ENCODE data around the gene TOMM34. TPM values are rescaled to one million over a fixed set of nuclear protein-coding genes. Genes with fewer than 3 reads are reported as not detected.
A peak's percentile ranks its signal among the peaks of the same experiment; 100 is the strongest.

TOMM34 gene
- total and polyA plus RNA-seq, 9 of the 15 experiments (the other 6 are each of a cell fraction or from before 2014, with no cell fraction given) = 18.1 to 69.4 (median 41.7) TPM

GRCh38 chr20:44959638-44960102, 527 bp downstream of the TOMM34 start (continued):
- TF ChIP-seq FOXK2 (conservative IDR thresholded peaks at IDR 0.05 in 1 of 2, IDR thresholded peaks at IDR 0.05 in 1 of 2; ENCODE audit: low read depth in 2 of 2) (peak in 1 of 2 experiments; percentile 60; a peak in 2 of 4 replicates), FOXM1 (IDR thresholded peaks at IDR 0.05; ENCODE audit: low read depth) (no peak), FOXM1 (CRISPR knock-in tag; IDR thresholded peaks at IDR 0.05; ENCODE audit: low read depth) (no peak), RB1 (IDR thresholded peaks at IDR 0.05; ENCODE audit: low read depth) (0 out of 2 replicates have a peak, but pooled peaks have one; percentile 19), XRCC4 (IDR thresholded peaks at IDR 0.05; ENCODE audit: extremely low read depth, insufficient read depth, insufficient read length) (no peak), COPS2 (conservative IDR thresholded peaks at IDR 0.05) (no peak), CBFA2T3 (IDR thresholded peaks at IDR 0.05) (peak; percentile 44), RBM39 (optimal IDR thresholded peaks at IDR 0.05; ENCODE audit: low read depth, low read length) (peak; percentile 39), ZSCAN29 (IDR thresholded peaks at IDR 0.05) (no peak), ZNF76 (CRISPR knock-in tag; IDR thresholded peaks at IDR 0.05; ENCODE audit: borderline replicate concordance) (no peak), ZBTB26 (CRISPR knock-in tag; IDR thresholded peaks at IDR 0.05) (no peak), NCOA1 (IDR thresholded peaks at IDR 0.05; ENCODE audit: low read depth) (no peak), TCF7 (IDR thresholded peaks at IDR 0.05; ENCODE audit: borderline replicate concordance) (no peak), FOXA3 (CRISPR knock-in tag; conservative IDR thresholded peaks at IDR 0.05 in 1 of 2, IDR thresholded peaks at IDR 0.05 in 1 of 2) (peak in 1 of 2 experiments; percentile 56; a peak in 1 of 4 replicates), ARID3B (CRISPR knock-in tag; IDR thresholded peaks at IDR 0.05; ENCODE audit: borderline replicate concordance) (no peak), ARID2 (IDR thresholded peaks at IDR 0.05) (peak; percentile 46; the same call in 1 of the 2 replicates), VEZF1 (CRISPR knock-in tag; IDR thresholded peaks at IDR 0.05) (peak; percentile 39; the same call in 1 of the 2 replicates), ARID4B (CRISPR knock-in tag; IDR thresholded peaks at IDR 0.05) (0 out of 2 replicates have a peak, but pooled peaks have one; percentile 12), MEIS2 (IDR thresholded peaks at IDR 0.05; ENCODE audit: partially characterized antibody) (no peak), DACH1 (IDR thresholded peaks at IDR 0.05; ENCODE audit: partially characterized antibody) (no peak), SRSF7 (optimal IDR thresholded peaks at IDR 0.05; ENCODE audit: low read depth, low read length) (no peak)
